SK-N-SH (cell line): ENCODE data around the gene ERAL1. TPM values are rescaled to one million over a fixed set of nuclear protein-coding genes. Genes with fewer than 3 reads are reported as not detected.

Source experiments
- CTCF ChIA-PET: fragments of 300-600, 350-600 bp; formaldehyde crosslinking; extraction: SDS; loops from one replicate; lab custom pipeline; 2021; lab: Yijun Ruan, JAX
- POLR2A ChIA-PET: fragments of 350-600 bp; sonication (Branson Sonifier 250); formaldehyde crosslinking; extraction: SDS; loops from one replicate; lab custom pipeline; 2020; ENCODE audit warnings: antibody characterized with exemption, inconsistent platforms; lab: Yijun Ruan, JAX
- DNase-seq: peaks from one replicate; pipeline ENCODE4 v3.0.0; 2012
- H2AFZ ChIP-seq: fragments of 200-600 bp; sonication (generic); 2 replicates; pipeline ENCODE4 v1.8.1; 2016; ENCODE audit warnings: antibody characterized with exemption, mild to moderate bottlenecking, low read depth
- H3F3A ChIP-seq: fragments of 200-600 bp; sonication (generic); replicated peaks from 2 replicates; pipeline ENCODE3; 2016; ENCODE audit warnings: antibody characterized with exemption, mild to moderate bottlenecking; ENCODE audit not compliant: insufficient read depth
- H3K27ac ChIP-seq, 2 experiments: fragments of 200-500 bp in 1 of 2; fragments of 200-600 bp in 1 of 2; sonication (Bioruptor generic) in 1 of 2; sonication (generic), shearing (Covaris generic) in 1 of 2; 2 replicates each; pipeline versions ENCODE4 v1.5.1 to v1.6.1; 2014 to 2016; ENCODE audit warnings: low read depth in 2 of 2, inconsistent platforms in 1 of 2, low read length in 1 of 2, mild to moderate bottlenecking in 1 of 2, mixed read lengths in 1 of 2
- H3K27me3 ChIP-seq: fragments of 200-600 bp; sonication (generic), shearing (Covaris generic); 2 replicates; pipeline ENCODE4 v1.6.1; 2016; ENCODE audit warnings: mixed run types; ENCODE audit not compliant: insufficient read depth
- H3K36me3 ChIP-seq, 2 experiments: fragments of 200-500 bp in 1 of 2; fragments of 200-600 bp in 1 of 2; sonication (Bioruptor generic) in 1 of 2; sonication (generic) in 1 of 2; replicated peaks in 1 of 2; 2 replicates each; pipeline versions ENCODE3 to v1.5.1; 2014 to 2016; ENCODE audit warnings: low read length in 1 of 2, mild to moderate bottlenecking in 1 of 2; ENCODE audit not compliant: insufficient read depth in 2 of 2, control insufficient read depth in 1 of 2
- H3K4me1 ChIP-seq, 2 experiments: fragments of 200-500 bp in 1 of 2; fragments of 200-600 bp in 1 of 2; sonication (Bioruptor generic) in 1 of 2; sonication (generic), shearing (Covaris generic) in 1 of 2; 2 replicates each; pipeline versions ENCODE4 v1.5.1 to v1.6.1; 2014 to 2016; ENCODE audit warnings: low read depth in 1 of 2, low read length in 1 of 2, mixed run types in 1 of 2; ENCODE audit not compliant: insufficient read depth in 2 of 2, control insufficient read depth in 1 of 2
- H3K4me2 ChIP-seq: fragments of 200-600 bp; sonication (generic), shearing (Covaris generic); 2 replicates; pipeline ENCODE4 v1.6.1; 2017; ENCODE audit warnings: mixed run types
- H3K4me3 ChIP-seq, 2 experiments: fragments of 200-500 bp in 1 of 2; fragments of 200-600 bp in 1 of 2; sonication (Bioruptor generic) in 1 of 2; sonication (generic), shearing (Covaris generic) in 1 of 2; 2 replicates each; pipeline versions ENCODE4 v1.5.1 to v1.8.1; 2014 to 2016; ENCODE audit warnings: low read depth in 2 of 2, inconsistent platforms in 1 of 2, low read length in 1 of 2, mild to moderate bottlenecking in 1 of 2, mixed read lengths in 1 of 2, moderate library complexity in 1 of 2
- H3K79me2 ChIP-seq: fragments of 200-600 bp; sonication (generic); 2 replicates; pipeline ENCODE4 v1.8.1; 2017; ENCODE audit warnings: mild to moderate bottlenecking; ENCODE audit not compliant: insufficient read depth
- H3K9ac ChIP-seq: fragments of 200-600 bp; sonication (generic); 2 replicates; pipeline ENCODE4 v1.6.1; 2017; ENCODE audit warnings: mixed run types
- H3K9me2 ChIP-seq: fragments of 200-600 bp; sonication (generic); 2 replicates; pipeline ENCODE4 v1.6.1; 2017; ENCODE audit warnings: mixed run types
- H3K9me3 ChIP-seq: fragments of 200-600 bp; sonication (generic); 2 replicates; pipeline ENCODE4 v1.6.1; 2017; ENCODE audit warnings: mixed run types, mild to moderate bottlenecking, moderate library complexity
- H4K20me1 ChIP-seq: fragments of 200-600 bp; sonication (generic); 2 replicates; pipeline ENCODE4 v1.6.1; 2017; ENCODE audit warnings: mild to moderate bottlenecking, mixed run types; ENCODE audit not compliant: insufficient read depth
- CHD2 ChIP-seq: fragments of 150-350 bp; IDR thresholded peaks from 2 replicates; pipeline ENCODE4 v1.6.1; 2018; ENCODE audit warnings: low read length; ENCODE audit not compliant: partially characterized antibody
- EP300 ChIP-seq, 2 experiments: IDR thresholded peaks; 2 replicates each; pipeline versions ENCODE4 v1.4.0 to v1.6.1; 2012; ENCODE audit warnings: borderline replicate concordance in 1 of 2, low read depth in 1 of 2, low read length in 1 of 2
- EZH2phosphoT487 ChIP-seq: fragments of 200-600 bp; sonication (generic); IDR thresholded peaks from 2 replicates; pipeline ENCODE4 v1.6.1; 2017; ENCODE audit warnings: low read depth, mixed run types, mild to moderate bottlenecking, antibody characterized with exemption, moderate library complexity, borderline replicate concordance
- FOSL2 ChIP-seq: IDR thresholded peaks from 2 replicates; pipeline ENCODE4 v1.4.0; 2012; ENCODE audit warnings: low read depth, mild to moderate bottlenecking, moderate library complexity, borderline replicate concordance
- GABPA ChIP-seq: IDR thresholded peaks from 2 replicates; pipeline ENCODE4 v1.4.0; 2012; ENCODE audit warnings: low read depth, mild to moderate bottlenecking
- MXI1 ChIP-seq: IDR thresholded peaks from 2 replicates; pipeline ENCODE4 v1.6.1; 2012; ENCODE audit warnings: mild to moderate bottlenecking, low read depth, low read length, improper control_type of control experiment
- RFX5 ChIP-seq: IDR thresholded peaks from 2 replicates; pipeline ENCODE4 v1.6.1; 2012; ENCODE audit warnings: mild to moderate bottlenecking, improper control_type of control experiment, low read length
- RXRA ChIP-seq: IDR thresholded peaks from 2 replicates; pipeline ENCODE4 v1.4.0; 2012; ENCODE audit warnings: low read depth, mild to moderate bottlenecking, borderline replicate concordance
- WGBS: methylation state at CpG from one replicate; pipeline ENCODE4 v1.1.6; 2017; ENCODE audit warnings: low lambda C conversion rate; 5-methylcytosine and 5-hydroxymethylcytosine counted together
- polyA plus RNA-seq, 3 experiments: library from polyadenylated mRNA; depleted of rRNA; stranded (reverse); fragments of >200 nt; gene quantifications; 2 replicates each; pipeline ENCODE4 v1.2.3, GENCODE V29; 2012
- TF ChIP-seq, protein P1 (sequence below): fragments of 200-600 bp; sonication (generic); IDR thresholded peaks from 2 replicates; pipeline ENCODE4 v1.6.1; 2017; ENCODE audit warnings: antibody characterized with exemption, mild to moderate bottlenecking, moderate library complexity
- TF ChIP-seq, protein P2 (sequence below): fragments of 150-350 bp; IDR thresholded peaks from 2 replicates; pipeline ENCODE4 v1.6.1; 2017; ENCODE audit warnings: antibody characterized with exemption, low read length, low read depth, borderline replicate concordance
- TF ChIP-seq, protein P3 (sequence below): IDR thresholded peaks from 2 replicates; pipeline ENCODE4 v1.4.0; 2012; ENCODE audit warnings: low read depth, borderline replicate concordance

The ERAL1 gene
- polyA plus RNA-seq, 1 of the 3 experiments (the other 2 are of a cell fraction): 57.3 TPM

DNA sequence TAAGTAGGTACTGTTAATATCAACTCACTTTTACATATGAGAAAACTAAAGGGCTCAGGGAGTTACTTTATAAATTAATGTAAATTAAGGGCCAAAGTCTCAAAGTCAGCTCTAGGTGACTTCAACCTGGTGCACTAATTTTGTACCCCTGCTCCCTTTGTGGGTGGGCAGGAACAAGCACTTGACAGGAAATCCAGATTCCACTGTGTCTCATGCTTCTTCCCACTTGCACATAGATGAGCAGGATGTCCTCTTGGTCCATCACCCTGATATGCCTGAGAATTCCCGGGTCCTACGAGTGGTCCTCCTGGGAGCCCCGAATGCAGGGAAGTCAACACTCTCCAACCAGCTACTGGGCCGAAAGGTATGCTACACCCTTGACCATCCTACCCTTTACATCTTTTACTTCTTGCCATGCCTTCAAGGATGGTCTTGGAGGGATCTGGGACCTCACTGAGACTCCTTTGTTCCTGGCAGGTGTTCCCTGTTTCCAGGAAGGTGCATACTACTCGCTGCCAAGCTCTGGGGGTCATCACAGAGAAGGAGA lies 1.3 kb downstream of the ERAL1 start (continued):
- TF ChIP-seq, protein P1, sequence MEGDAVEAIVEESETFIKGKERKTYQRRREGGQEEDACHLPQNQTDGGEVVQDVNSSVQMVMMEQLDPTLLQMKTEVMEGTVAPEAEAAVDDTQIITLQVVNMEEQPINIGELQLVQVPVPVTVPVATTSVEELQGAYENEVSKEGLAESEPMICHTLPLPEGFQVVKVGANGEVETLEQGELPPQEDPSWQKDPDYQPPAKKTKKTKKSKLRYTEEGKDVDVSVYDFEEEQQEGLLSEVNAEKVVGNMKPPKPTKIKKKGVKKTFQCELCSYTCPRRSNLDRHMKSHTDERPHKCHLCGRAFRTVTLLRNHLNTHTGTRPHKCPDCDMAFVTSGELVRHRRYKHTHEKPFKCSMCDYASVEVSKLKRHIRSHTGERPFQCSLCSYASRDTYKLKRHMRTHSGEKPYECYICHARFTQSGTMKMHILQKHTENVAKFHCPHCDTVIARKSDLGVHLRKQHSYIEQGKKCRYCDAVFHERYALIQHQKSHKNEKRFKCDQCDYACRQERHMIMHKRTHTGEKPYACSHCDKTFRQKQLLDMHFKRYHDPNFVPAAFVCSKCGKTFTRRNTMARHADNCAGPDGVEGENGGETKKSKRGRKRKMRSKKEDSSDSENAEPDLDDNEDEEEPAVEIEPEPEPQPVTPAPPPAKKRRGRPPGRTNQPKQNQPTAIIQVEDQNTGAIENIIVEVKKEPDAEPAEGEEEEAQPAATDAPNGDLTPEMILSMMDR: no peak
- TF ChIP-seq RFX5 (no peak), EP300 (IDR thresholded peaks at IDR 0.05; ENCODE audit: borderline replicate concordance in 1 of 2, low read depth in 1 of 2, low read length in 1 of 2) (no peak), FOSL2 (no peak)

DNA sequence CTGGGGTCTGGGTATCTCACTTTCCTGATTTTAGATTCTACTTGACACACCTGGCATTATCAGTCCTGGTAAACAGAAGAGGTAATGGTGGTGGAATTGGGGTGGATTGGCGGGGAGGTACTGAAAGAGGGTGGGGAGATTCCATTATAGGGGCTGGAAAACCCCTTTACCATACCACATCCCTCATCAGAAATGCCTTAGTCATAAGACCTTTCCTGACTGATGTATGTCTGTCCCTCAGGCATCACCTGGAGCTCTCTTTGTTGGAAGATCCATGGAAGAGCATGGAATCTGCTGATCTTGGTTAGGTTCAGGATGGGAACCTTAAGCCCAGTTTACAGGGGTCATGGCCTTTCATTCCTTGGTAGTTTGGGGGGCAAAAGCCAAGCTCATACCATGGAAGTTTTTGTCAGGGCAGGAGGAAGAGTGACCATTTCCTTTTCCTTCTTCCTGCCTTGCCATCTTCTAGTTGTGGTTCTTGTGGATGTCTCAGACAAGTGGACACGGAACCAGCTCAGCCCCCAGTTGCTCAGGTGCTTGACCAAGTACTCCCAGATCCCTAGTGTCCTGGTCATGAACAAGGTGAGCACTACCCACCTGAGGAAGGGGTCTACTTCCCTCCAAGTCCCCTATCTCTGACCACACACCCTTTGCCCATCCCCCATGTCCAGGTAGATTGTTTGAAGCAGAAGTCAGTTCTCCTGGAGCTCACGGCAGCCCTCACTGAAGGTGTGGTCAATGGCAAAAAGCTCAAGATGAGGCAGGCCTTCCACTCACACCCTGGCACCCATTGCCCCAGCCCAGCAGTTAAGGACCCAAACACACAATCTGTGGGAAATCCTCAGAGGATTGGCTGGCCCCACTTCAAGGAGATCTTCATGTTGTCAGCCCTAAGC lies 3.3 kb downstream of the ERAL1 start:
- H3K9me2 ChIP-seq: no peaks in the 10 kb centered on the region
- peaks cover 0 to 5% of the 10 kb centered on the region in 2 experiments; a peak in 2 of 4 replicates for H3K4me1 ChIP-seq
- no peak for DNase-seq
- TF ChIP-seq RXRA (no peak), GABPA (no peak), EZH2phosphoT487 (no peak), MXI1 (no peak), CHD2 (no peak)
- TF ChIP-seq, protein P2, sequence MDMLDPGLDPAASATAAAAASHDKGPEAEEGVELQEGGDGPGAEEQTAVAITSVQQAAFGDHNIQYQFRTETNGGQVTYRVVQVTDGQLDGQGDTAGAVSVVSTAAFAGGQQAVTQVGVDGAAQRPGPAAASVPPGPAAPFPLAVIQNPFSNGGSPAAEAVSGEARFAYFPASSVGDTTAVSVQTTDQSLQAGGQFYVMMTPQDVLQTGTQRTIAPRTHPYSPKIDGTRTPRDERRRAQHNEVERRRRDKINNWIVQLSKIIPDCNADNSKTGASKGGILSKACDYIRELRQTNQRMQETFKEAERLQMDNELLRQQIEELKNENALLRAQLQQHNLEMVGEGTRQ: no peak
- TF ChIP-seq, protein P3, sequence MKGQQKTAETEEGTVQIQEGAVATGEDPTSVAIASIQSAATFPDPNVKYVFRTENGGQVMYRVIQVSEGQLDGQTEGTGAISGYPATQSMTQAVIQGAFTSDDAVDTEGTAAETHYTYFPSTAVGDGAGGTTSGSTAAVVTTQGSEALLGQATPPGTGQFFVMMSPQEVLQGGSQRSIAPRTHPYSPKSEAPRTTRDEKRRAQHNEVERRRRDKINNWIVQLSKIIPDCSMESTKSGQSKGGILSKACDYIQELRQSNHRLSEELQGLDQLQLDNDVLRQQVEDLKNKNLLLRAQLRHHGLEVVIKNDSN: no peak
- no peak overlapping the region for H2AFZ ChIP-seq
- H4K20me1 ChIP-seq: no peaks in the 10 kb centered on the region
- no peak overlapping the region for H3K4me3 ChIP-seq
- H3K27me3 ChIP-seq: no peaks in the 10 kb centered on the region
- no peak overlapping the region for H3K27ac ChIP-seq
- H3K9me3 ChIP-seq: no peaks in the 10 kb centered on the region
- H3K79me2 ChIP-seq: peaks cover 14% of the 10 kb centered on the region
- POLR2A ChIA-PET: no interaction called here
- H3F3A ChIP-seq: no peaks in the 10 kb centered on the region
- no peak overlapping the region for H3K4me2 ChIP-seq
- H3K9ac ChIP-seq: no peak overlapping the region
- CTCF ChIA-PET: interaction anchor here (0.8 to 1.5 kb wide), 5 partner anchors 9 to 131 kb away, joined by 3 to 4 read pairs (median 3); no protein-coding TSS in a partner anchor
- H3K36me3 ChIP-seq: peaks cover 7 to 28% of the 10 kb centered on the region in 2 experiments
- 97% methylated on average over 3 of the region's 3 CpGs for WGBS
